Measurements from ENCODE around the gene PRR13. TPM values are rescaled to one million over a fixed set of nuclear protein-coding genes. Genes with fewer than 3 reads are reported as not detected.
"Not testable (repeated sequence)": the region's sequence is repeated elsewhere in the genome, so short reads cannot be mapped to it uniquely, and the experiment has no call there.

PRR13 gene
- total and polyA plus RNA-seq, 7 donors: 46.7 to 955 (median 68.1) TPM

DNA sequence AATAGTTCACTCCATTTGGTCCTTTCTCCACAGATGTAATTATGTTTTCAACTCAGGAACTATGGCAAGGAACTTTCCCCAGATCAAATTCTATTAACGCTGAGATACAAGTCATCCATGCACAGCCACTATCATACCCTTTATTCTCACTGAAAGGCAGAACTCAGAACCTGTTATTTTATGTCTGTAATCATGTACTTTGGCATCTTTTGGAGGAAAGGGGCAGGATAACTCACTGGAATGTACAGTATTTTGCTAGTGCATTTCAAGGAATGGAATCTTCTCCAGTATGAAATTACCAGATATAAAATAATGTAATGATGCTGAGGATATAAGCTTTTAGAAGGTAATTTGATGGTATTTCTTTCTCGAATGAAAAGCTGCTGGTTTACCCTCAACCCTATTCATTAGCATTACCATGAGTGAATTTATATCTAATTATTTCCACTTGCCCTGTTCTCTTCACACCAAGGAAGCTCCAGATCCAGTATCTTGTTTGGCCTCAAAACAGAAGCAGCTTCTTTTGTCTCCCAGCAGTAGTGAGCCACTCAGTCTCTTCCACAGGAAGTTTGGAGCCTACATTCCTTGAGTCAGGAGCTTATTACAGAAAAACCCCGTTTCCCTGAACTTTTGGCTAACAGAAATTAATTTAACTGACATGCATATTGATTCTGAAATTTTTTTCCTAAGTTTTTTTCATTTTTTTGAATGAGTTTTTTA is 27.9 kb upstream of the PRR13 start:
- no peak for TF ChIP-seq POLR2A (IDR thresholded peaks at IDR 0.05)
- TF ChIP-seq POLR2AphosphoS5 (IDR thresholded peaks at IDR 0.05): no peak
- TF ChIP-seq EP300 (IDR thresholded peaks at IDR 0.05): no peak
- TF ChIP-seq, protein P1, sequence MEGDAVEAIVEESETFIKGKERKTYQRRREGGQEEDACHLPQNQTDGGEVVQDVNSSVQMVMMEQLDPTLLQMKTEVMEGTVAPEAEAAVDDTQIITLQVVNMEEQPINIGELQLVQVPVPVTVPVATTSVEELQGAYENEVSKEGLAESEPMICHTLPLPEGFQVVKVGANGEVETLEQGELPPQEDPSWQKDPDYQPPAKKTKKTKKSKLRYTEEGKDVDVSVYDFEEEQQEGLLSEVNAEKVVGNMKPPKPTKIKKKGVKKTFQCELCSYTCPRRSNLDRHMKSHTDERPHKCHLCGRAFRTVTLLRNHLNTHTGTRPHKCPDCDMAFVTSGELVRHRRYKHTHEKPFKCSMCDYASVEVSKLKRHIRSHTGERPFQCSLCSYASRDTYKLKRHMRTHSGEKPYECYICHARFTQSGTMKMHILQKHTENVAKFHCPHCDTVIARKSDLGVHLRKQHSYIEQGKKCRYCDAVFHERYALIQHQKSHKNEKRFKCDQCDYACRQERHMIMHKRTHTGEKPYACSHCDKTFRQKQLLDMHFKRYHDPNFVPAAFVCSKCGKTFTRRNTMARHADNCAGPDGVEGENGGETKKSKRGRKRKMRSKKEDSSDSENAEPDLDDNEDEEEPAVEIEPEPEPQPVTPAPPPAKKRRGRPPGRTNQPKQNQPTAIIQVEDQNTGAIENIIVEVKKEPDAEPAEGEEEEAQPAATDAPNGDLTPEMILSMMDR (IDR thresholded peaks at IDR 0.05): no peak
- Histone ChIP-seq H3K36me3 (peaks cover 26 to 38% (median 27%) of the 10 kb centered on the region in 4 donors), H3K27ac (peak overlapping the region; percentile 48 to 79 (median 74)), H3K27me3 (no peaks in the 10 kb centered on the region), H3K4me1 (peaks cover 0 to 59% (median 48%) of the 10 kb centered on the region in 4 donors), H3K4me3 (no peak overlapping the region), H3K9me3 (no peaks in the 10 kb centered on the region)
- intact Hi-C loops (cut with DNase I): loop anchor here (2.0 kb wide), 1 partner anchor 25 kb away; no protein-coding TSS in a partner anchor
- DNase-seq: peak; percentile 0
- 75 to 80% methylated on average over 3 of the region's 3 CpGs for WGBS, 2 donors

DNA sequence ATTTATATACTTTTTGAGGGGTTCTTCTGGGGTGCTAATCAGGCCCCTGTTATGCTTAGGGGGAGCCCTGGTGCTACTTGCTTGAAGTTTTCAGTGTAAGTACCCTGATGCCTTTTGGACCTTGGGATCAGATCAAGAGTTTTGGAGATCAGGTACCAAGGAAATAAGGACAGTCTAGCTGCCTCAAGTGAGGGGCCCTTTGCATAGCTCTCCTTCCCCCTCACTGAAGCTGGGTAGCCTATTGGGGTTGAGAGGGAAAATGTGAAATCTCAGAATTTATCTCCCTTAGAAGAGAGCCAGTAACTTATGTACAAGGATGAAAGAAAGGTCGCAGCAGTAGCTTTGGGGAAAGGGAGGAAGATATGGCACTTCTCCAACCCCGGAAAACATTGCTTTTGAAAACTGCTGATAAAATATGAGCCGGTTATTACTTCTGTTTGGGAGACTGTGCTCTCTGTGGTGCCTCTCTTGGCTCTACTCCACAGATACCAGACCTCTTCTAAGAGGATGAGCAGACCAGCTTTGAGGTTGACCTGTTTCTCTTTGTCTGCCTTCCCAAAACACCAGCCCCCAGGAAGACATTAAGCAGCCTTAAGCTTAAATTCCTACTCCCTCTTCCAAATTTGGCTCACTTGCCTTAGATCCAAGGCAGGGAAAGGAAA is 26.6 kb upstream of the PRR13 start:
- peaks cover 14 to 26% (median 17%) of the 10 kb centered on the region in 4 donors for H3K36me3 ChIP-seq
- H3K27ac ChIP-seq: peak overlapping the region; percentile 25 to 79 (median 74)
- no peak overlapping the region for H3K4me3 ChIP-seq
- TF ChIP-seq POLR2AphosphoS5 (IDR thresholded peaks at IDR 0.05) (peak in 2 of 4 donors; percentile 90 to 91), POLR2A (IDR thresholded peaks at IDR 0.05) (no peak), EP300 (IDR thresholded peaks at IDR 0.05) (peak in 1 of 4 donors; percentile 64)
- TF ChIP-seq, protein P1 (IDR thresholded peaks at IDR 0.05): no peak
- H3K27me3 ChIP-seq: no peaks in the 10 kb centered on the region
- WGBS, 2 donors: 46 to 66% methylated on average over 3 of the region's 3 CpGs
- H3K9me3 ChIP-seq: no peaks in the 10 kb centered on the region
- intact Hi-C loops (cut with DNase I): no loop called here
- peaks cover 0 to 59% (median 48%) of the 10 kb centered on the region in 4 donors for H3K4me1 ChIP-seq
- peak; percentile 62 for DNase-seq

DNA sequence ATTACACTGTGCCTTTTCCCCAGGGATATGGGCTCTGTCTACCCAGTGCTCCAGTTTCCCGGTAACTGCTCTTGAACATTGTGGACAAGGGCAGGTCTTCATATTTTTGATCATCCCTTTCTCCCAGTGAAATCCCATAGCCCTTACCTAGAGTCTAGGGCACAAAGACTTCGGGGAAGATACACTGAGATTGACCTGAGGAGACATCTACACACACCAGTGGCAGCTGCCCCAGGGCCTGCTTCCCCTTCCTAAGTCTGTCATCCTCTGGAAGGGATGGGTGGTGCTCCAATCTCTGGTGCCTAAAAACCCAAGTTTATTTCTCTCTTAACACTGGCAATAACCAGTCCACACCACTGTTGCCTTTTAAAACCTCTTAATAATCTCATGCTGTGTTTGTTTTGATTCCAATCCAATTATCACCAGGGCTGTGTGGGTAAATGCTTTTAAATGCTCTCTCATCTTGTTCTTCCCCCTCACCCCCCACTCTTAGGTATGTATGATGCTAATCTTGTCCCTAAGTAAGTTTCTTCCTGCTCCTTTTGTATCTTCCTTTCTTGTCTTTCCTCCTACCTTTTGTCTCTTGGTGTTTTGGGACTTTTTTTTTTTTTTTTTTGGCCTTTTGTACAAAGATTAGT is 25.7 kb upstream of the PRR13 start:
- intact Hi-C loops (cut with DNase I): not testable (repeated sequence)

DNA sequence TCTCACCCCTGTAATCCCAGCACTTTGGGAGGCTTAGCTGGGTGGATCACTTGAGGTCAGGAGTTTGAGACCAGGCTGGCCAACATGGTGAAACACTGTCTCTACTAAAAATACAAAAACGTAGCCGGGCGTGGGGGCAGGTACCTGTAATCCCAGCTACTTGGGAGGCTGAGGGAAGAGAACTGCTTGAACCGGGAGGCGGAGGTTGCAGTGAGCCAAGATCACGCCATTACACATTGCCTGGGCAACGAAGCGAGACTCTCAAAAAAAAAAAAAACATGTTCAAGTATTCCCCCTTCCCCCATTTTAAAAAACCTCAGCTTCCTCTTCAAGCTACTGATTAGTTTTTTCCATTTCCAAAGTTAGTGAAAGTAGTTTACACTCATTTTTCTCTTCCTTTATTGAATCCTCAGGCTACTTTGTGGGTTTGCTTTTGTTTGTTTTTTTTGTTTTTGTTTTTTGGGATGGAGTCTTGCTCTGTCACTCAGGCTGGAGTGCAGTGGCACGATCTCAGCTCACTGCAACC is 24.2 kb upstream of the PRR13 start:
- WGBS, 2 donors: 57 to 74% methylated on average over 9 of the region's 9 CpGs
- H3K27me3 ChIP-seq; H3K4me3 ChIP-seq; H3K9me3 ChIP-seq; DNase-seq; intact Hi-C loops (cut with DNase I); H3K36me3 ChIP-seq: not testable (repeated sequence)
- peak overlapping the region in 2 of 4 donors; percentile 78 to 79 for H3K27ac ChIP-seq
- H3K4me1 ChIP-seq: peaks cover 0 to 59% (median 46%) of the 10 kb centered on the region in 4 donors

More for the DNA sequence above, 25.7 kb upstream of the PRR13 start:
- H3K36me3 ChIP-seq: peaks cover 6 to 16% (median 9%) of the 10 kb centered on the region in 4 donors
- peaks cover 0 to 63% (median 49%) of the 10 kb centered on the region in 4 donors for H3K4me1 ChIP-seq
- not testable (repeated sequence) for H3K4me3 ChIP-seq, H3K27me3 ChIP-seq, H3K9me3 ChIP-seq
- H3K27ac ChIP-seq: peak overlapping the region; percentile 25 to 79 (median 74)
- TF ChIP-seq POLR2AphosphoS5 (IDR thresholded peaks at IDR 0.05): peak in 1 of 4 donors; percentile 25
- peak; percentile 53 for DNase-seq
- 79 to 85% methylated on average over 2 of the region's 2 CpGs for WGBS, 2 donors

DNA sequence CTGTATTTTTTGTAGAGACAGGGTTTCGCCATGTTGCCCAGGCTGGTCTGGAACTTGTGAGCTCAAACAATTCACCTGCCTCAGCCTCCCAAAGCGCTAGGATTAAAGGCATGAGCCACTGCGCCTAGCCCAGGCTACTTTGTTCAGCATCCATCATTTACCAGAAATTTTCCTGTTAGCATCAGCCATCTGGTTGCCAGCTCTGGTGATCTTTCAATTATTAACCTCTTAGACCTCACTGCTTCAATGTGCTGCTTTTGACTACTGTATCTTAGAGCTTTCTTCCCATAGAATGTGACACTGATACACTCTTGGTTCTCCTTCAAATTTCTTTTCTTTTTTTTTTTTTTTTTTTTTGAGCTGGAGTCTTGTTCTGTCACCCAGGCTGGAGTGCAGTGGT is 23.3 kb upstream of the PRR13 start:
- 89 to 92% methylated on average over 3 of the region's 3 CpGs for WGBS, 2 donors
- intact Hi-C loops (cut with DNase I): no loop called here
- no peak overlapping the region for H3K4me3 ChIP-seq
- TF ChIP-seq EP300 (IDR thresholded peaks at IDR 0.05) (no peak), POLR2A (IDR thresholded peaks at IDR 0.05) (no peak), POLR2AphosphoS5 (IDR thresholded peaks at IDR 0.05) (no peak)
- TF ChIP-seq, protein P1 (IDR thresholded peaks at IDR 0.05): no peak
- H3K36me3 ChIP-seq: no peaks in the 10 kb centered on the region
- no peak for DNase-seq
- no peaks in the 10 kb centered on the region for H3K9me3 ChIP-seq
- peaks cover 0 to 51% (median 40%) of the 10 kb centered on the region in 4 donors for H3K4me1 ChIP-seq
- H3K27me3 ChIP-seq: no peaks in the 10 kb centered on the region
- peak overlapping the region in 1 of 4 donors; percentile 79 for H3K27ac ChIP-seq
